Activated effector memory CD4-positive, alpha-beta T cell treated with Interleukin-2 at 50 U/mL for 16 hours (primary cell): ENCODE data around the gene PRSS38.

Source experiments
- DNase-seq: peaks from one replicate; pipeline ENCODE4 v3.0.0-alpha.2; 2020

Gene PRSS38

GRCh38 chr1:227779685-227780084, 35.8 kb upstream of the PRSS38 start:
- DNase-seq, result no peak

DNA sequence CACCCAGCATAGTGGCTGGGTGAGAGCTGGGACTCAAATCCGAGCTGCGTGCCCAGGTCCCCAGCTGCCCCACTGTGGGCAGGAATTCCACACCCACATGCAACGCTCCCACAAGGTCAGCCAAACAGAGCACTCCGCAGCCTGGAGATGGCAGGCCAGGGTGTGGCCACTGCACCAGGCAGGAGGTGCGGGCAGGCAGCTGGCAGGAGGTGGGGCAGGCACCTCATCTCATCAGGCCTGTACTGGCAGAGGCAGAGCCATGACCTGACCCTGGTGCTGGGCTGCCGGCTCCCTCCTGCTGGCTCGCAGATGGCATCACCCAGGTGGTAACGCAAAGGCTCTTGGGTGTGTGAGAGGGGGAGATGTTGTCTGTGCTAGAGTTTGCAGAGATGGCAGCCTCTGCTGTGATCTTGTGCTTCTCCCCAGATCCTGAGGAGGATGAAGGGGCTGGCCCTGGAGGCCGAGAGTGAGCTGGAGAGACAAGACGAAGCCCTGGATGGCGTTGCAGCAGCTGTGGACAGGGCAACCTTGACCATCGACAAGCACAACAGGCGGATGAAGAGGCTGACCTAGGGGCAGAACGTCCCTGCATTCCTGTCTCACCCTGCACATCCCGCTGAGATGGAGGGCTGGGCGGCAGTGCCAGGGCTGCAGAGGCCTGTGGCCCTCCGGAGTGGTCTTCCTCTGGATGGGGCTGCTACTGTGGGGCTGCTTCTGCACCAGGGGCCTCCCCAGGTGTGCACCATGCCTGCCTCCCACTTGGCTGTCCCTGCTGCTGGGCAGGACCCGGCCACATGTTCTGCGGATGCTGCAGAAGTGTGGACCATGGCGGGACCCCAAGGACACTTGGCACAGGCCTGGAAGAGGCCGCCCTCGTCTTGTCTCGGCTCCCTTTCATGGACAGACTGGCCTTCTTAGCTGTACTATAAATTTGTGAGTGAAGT, 35.1 kb upstream of the PRSS38 start:
- no peak for DNase-seq

GRCh38 chr1:227781314-227781930, 34.1 kb upstream of the PRSS38 start:
- DNase-seq, result no peak

DNA sequence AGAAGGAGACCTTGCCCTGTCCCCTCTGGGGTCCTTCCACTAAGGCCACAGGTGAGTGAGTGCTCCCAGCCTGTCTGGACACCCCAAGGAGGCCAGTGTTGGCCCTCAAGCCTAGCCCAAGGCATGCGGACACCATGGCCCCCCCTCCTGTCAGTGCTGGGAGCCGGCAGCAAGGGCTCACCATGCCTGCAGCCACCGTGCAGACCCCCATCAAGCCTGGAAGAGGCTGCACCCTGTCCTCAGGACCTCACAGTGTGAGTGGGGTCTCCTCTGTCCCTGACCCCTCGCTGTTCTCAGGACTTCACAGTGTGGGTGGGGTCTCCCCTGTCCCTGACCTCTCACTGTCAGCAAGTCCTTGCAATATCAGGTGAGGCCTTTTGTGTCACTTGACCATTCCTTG, 33.2 kb upstream of the PRSS38 start:
- no peak for DNase-seq

DNA sequence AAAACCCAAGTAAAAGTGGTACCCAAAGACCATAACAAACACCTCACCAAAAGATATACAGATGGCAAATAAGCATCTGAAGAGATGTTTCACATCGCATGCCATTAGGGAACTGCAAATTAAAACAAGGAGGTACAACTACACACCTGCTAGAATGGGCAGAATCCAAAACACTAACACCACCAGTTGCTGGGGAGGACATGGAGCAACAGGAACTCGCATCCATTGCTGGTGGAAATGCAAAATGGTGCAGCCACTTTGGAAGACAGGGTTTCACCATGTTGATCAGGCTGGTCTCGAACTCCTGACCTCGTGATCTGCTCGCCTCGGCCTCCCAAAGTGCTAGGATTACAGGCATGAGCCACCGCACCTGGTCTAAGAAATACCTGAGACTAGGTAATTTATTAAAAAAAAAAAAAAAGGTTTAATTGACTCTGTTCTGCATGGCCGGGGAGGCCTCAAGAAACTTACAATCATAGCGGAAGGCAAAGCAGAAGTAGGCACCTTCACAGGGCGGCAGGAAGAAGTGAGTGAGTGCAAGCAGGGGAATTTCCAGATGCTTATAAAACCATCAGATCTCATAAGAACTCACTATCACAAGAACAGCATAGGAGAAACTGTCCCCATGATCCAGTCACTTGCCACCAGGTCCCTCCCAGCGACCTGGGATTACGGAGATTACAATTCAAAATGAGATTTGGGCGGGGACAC, 30.2 kb upstream of the PRSS38 start:
- DNase-seq, result no peak

GRCh38 chr1:227785805-227786671, 29.4 kb upstream of the PRSS38 start:
- no peak for DNase-seq

DNA sequence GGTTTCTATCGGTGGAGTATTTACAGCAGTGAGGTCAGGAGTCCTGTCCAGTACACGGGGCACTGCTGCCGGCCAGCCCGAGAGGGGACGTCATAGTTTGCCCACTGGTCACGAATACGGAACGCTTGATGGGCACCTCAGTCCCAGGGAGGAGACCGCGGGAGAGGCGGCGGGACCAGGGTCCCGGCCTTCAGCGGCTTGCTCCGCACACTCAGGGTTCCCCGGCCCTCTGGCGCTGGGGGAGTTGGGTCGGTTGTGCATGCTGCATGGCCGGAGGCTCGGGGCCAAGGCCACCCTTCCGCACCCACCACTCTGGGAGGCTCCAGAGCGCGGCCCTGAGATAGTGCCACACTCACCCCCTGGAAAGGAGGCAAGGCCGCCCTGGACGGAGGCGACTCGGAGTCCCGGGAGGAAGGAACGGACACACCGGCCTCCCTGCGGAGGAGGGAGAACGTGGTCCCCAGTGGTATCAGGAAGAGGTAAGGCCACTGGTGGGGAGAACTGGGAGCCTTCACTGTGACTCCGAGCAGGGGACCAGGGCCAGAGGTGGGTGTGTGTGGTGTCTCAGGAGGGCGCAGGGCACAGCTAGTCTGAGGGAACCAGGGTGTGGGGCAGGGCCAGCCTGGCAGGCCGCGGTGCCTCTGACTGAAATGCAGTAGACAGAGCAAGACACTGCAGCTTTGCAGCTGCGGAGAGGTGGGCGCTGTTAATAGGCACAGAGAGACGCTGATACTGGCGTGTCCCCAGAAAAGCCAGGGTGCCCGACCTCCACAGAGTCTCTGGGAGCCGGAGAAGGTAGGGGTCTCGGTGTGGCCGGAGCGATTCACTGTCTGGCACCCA, 28.6 kb upstream of the PRSS38 start:
- DNase-seq, result no peak

DNA sequence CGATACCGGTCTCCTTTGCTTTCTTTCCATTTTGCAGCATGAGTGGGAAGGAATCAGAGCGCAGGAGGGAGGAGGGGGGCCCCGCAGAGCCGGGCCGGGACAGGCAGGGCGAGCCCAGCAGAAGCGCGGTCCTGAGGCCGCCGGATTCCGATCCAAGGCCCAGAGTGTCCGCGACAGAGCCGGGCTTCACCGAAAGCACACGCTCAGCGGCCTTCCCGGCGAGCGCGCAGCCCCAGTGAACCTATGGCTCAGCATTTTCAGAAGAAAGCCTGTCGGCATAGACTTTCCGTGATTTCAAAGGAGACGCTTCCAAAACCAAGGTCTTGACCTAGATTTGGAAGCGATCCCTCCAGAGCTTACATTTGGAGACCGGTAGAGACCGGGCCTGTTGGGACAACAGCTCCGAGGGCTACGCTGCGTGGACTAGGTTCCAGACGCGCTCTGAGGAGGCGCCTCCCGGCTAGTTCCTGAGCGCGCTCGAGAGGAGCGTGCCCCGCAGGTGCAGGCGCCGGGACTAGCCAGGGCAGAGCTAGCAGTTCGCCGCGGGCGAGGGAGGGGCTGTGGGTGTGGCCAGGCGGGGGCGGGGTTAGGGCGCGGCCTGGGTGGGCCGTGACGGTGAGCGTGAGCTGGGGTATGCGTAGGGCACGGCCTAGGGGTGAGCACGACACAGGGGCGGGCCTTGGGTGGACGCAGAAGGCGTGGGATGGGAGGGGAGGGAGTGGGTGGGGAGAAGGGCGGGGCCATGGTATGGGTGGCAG, 27.8 kb upstream of the PRSS38 start:
- DNase-seq, result peak; percentile 98

GRCh38 chr1:227788271-227789083, 27.0 kb upstream of the PRSS38 start:
- no peak for DNase-seq

DNA sequence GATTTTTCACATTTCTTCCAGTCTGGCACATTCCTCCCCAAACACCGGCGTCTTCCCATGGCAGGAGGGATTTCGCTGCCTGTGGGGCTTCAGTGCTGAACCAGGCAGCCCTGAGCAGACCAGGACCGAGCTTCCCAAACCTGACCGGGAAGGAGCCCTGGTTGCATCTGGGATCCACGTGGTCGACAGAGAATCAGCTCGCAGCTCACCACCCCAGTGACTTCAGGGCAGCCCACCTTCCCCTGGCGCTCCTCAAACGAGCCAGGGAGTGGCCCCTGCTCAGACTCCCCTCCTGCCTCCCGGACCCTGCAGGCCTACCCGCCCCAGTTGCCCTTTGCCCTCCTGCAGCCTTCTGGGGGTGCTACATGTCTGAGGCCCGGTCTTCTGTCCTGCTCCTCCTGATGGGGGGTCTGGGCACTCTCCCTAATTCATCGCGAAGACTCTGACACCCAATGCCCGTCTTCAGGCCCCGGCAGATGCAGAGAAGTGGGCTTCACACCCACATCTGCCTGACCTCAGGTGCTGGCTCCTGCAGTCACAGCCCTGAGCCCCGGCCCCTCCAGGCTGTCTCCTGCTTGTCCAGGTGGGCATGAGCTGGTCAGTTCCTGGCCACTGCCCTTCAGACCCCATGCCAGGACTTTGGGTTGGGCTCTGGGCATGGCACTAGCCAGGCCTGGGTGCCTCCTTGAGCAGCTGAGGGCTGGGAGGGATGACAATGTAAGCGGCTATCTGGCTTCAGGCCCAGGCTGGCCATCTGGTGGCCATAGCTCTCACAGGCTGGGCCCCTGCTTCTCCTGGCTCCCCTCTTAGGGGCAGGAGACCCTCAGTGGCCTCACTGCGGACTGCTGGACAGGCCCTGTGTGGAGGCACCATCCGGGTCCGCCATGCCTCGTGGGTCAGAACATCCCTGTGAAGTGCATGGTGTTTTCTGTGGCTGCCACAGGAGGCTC, 26.1 kb upstream of the PRSS38 start:
- DNase-seq, result no peak

DNA sequence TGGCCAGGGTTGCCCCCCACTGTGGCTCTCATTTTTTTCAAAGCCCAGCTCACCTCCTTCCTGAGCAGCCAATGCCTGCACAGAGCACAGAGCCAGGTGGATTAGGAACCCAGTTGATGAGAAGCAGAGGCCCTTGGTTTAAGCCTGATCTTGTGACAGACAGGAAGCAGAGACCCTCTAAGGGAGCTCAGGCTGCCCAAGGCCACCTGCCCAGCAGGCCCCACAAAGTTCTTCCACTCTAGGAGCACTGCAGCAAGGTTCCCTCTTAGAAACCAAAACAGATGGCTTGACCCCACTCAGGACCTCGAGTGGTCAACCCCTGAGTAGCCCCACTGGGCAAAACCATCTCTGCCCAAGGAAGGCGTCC, 25.5 kb upstream of the PRSS38 start:
- DNase-seq, result no peak

GRCh38 chr1:227790868-227791267, 24.6 kb upstream of the PRSS38 start:
- no peak for DNase-seq

- DNase-seq, result no peak
These were observed 23.9 kb upstream of the PRSS38 start for GRCh38 chr1:227791425-227792143.

DNA sequence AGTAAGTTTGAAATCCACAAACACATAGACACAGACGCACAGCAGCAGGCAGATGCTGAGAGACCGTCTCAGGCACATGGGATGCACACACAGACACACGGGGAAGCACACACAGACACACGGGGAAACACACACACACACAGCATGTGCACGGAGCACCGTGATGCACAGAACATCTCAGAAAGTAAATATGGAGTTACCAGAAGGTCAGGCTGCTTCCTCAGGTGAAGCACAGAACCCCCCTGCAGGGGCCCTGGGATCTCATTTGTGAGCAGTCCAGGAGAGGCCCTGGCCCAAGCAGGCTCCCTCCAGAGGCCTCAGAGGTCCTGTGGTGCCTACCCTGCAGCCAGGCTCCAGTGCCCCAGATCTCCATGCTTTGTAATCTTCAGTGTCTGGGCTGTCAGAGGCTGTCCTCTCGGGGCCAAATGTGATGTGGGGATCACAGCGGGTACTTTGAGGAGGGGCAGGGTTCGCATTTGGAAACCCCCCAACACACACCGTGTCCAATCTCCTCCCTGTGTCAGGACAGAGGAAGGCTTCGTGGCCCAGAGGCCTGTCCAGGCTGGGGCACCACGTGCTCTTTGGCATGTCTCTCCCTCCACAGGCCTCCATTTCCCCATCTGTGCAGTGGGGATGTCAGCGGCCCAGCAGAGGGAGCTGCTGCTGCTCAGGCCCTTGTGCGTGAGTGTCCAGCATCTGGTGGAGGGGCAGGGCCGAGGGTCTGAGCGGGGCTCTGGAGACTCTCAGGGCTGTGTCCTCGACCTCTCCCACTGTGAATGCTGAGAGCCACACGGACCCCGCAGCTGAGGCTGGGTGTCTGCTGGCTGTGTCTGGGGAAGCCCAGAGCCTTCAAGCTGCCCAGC, 23.0 kb upstream of the PRSS38 start:
- no peak for DNase-seq

DNA sequence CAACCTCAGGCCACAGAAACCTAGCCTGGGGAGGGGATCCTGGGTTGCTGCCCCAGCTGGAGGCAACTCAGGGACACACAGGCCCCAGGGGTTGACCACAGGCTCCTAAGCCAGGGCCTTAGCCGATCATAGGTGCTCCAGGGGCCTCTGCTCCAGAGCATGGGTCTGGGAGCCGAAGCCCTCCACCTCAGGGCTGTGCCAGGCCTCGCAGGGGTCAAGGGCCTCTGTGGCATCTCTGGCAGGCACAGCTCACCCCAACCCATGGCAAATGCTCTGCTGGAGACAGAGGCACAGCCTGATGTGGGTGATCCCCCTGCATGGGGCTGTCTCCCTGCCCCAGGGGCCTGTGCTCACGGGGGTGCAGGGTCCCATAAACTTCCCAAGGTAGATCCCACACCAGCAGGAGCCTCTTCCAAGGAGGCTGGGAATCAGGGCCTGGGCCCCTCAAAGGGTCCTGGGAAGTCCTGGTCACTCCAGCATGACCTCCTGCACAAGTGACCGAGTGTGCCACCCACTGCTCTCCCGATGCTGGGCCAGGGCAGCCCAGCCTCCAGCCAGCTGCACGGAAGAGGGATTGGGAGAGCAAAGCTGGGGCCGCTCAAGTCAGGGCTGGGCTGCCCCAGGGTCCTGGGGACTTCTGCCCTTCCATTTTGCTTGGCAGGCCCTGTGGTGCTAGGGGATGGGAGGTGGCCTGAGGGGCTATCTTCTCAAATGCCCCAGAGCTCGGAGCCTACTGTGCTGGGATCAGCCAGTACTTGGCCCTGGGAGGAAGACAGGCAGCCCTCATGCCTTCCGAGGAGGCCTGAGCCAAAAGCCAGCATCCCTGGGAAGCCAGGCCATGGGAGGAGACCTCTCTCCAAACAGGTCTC, 22.2 kb upstream of the PRSS38 start:
- no peak for DNase-seq
